GM12801 (cell line): Measurements from ENCODE around the gene SF3B2.

Source experiments
- TF ChIP-seq, protein P1 (sequence below): IDR thresholded peaks from one replicate; pipeline ENCODE4 v1.5.1; 2011; ENCODE audit warnings: control low read depth; ENCODE audit not compliant: insufficient read length; ENCODE audit errors: extremely low read depth

Gene SF3B2

DNA sequence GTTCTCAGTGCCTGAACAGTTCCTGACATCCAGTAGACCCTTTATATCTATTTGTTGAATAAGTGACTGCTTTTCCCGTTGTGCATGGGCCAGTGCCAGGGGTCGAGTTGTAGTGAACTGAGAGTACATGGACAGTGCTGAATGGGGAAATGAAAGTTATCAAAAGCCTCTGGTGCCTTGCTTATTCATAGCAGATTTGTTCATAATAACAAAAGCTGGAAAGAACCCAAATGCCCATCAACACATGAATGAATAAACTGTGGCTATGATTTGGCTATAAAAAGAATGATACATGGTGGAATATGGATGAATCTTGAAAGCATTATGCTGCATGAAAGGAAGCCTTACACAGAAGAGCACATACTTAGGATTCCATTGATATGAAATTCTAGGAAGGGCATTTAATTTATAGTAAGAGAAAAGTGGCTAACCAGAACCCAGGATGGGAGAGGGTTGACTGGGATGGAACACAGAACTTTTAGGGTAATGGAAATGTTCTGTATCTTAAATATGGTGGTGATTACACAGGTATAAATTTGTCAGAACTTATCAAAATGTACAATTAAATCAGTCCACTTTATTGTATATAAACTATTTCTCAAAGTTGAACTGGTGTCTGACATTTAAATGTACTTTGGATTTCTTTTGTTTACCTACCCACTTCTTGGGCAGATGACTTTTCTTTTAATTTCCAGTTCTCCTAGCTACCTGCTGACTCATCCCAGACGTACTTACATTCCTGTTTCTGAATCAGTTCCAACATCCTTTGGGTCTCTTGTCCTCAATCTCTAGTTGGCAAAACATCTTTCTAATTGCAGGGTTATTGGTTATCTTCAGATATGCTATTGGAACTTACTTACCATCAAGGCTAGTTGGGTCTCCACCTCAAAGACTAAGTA, 60.7 kb downstream of the SF3B2 start:
- TF ChIP-seq, protein P1, sequence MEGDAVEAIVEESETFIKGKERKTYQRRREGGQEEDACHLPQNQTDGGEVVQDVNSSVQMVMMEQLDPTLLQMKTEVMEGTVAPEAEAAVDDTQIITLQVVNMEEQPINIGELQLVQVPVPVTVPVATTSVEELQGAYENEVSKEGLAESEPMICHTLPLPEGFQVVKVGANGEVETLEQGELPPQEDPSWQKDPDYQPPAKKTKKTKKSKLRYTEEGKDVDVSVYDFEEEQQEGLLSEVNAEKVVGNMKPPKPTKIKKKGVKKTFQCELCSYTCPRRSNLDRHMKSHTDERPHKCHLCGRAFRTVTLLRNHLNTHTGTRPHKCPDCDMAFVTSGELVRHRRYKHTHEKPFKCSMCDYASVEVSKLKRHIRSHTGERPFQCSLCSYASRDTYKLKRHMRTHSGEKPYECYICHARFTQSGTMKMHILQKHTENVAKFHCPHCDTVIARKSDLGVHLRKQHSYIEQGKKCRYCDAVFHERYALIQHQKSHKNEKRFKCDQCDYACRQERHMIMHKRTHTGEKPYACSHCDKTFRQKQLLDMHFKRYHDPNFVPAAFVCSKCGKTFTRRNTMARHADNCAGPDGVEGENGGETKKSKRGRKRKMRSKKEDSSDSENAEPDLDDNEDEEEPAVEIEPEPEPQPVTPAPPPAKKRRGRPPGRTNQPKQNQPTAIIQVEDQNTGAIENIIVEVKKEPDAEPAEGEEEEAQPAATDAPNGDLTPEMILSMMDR: no peak

DNA sequence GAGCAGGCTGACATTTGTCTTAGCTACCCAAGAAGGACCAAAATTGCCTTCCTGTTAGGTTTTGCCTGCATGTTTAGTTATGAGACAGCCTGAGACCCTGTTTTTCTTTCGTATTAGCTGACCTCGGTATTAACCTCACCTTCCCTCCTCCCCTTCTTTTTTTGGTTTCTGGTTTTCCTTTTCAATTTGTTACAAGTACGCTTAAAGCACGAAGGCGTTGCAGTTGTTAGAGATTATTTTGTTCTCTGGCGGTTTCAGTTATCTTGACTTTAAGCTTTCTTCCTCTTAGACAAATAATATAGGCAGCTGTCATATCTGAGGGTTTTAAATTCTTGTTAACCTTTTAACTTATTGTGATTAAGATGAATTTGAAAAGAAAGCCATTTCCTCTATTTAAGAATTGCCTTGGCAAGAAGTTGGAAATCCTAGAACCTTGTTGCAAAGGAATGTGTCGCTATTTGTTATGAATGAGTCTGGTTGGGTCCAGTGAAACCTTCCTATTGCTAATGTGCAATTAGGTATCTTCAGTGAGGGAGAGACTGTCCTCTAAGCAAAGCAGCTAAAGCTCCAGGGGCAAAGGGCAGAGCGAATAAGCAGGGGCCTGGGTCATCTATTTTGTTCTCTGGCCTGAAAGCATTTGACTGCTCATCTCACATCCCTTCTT, 63.6 kb downstream of the SF3B2 start:
- TF ChIP-seq, protein P1: no peak

DNA sequence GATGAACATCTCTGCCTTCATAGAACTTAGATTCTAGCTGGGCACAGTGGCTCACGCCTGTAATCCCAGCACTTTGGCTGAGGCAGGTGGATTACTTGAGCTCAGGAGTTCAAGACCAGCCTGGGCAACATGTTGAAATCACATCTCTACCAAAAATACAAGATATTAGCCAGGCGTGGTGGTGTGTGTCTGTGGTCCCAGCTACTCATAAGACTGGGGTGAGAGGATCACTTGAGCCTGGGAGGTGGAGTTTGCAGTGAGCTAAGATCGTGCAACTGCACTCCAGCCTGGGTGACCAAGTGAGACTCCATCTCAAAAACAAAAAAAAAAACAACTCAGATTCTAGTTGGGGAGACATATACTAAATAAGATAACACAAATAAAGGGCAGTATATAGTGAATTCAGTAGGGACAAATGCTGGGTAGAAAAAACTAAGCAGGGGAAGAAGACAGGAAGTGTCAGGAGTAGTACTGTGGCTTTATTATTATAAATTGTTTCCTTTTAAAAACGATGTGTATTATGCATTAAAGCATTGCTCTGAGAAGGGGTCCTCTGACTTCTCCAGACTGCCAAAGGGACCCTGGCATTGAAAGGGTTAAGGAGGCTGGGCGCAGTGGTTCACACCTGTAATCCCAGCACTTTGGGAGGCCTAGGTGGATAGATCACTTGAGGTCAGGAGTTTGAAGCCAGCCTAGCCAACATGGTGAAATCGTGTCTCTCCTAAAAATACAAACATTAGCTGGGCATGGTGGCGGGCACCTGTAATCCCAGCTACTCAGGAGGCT, 64.6 kb downstream of the SF3B2 start:
- TF ChIP-seq, protein P1: no peak

DNA sequence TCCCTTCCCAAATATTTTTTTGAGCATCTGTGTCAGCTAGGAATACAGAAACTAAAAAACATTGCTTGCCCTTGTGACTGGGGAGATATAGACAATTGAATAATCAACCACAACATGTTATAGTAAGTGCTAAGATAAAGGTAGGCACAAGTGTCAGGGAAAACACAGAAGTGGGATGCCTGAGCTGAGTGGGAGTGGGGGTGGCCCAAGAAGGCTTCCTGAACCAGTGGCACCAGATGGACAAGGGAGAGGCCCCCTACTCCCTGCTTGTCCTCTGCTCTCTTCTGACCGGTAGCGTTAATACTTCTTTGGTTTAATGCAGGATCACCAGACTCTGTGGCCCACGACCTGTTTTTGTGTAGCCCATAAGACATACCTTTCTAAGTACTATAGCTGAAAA, 66.7 kb downstream of the SF3B2 start:
- TF ChIP-seq, protein P1: no peak
